Aorta (tissue), 5 donors: ENCODE data around the gene TMPRSS3. TPM values are rescaled to one million over a fixed set of nuclear protein-coding genes. Genes with fewer than 3 reads are reported as not detected.

Experiments
- ATAC-seq: fragments of 200-7000 bp; cut with Tn5 transposase; one replicate; pipeline ENCODE4 v1.9.1; 2022; ENCODE audit warnings: moderate library complexity; ENCODE audit not compliant: low FRiP score
- DNase-seq, 2 donors: peaks; one replicate each; pipeline ENCODE4 v3.0.0-alpha.2; 2020
- H3K27ac ChIP-seq, 2 donors: one replicate each; pipeline ENCODE4 v1.5.1; 2013; ENCODE audit warnings: low read length in 2 of 2, mild to moderate bottlenecking in 2 of 2, moderate library complexity in 2 of 2, control low read depth in 1 of 2, inconsistent platforms in 1 of 2, low read depth in 1 of 2
- H3K27me3 ChIP-seq, 2 donors: one replicate each; pipeline ENCODE4 v1.6.1; 2013; ENCODE audit warnings: control low read depth in 1 of 2, low read length in 1 of 2, mild to moderate bottlenecking in 1 of 2, moderate library complexity in 1 of 2; ENCODE audit not compliant: insufficient read depth in 2 of 2, control insufficient read depth in 1 of 2
- H3K36me3 ChIP-seq, 2 donors: one replicate each; pipeline ENCODE4 v1.6.1; 2013; ENCODE audit warnings: control low read depth in 1 of 2, low read length in 1 of 2, mild to moderate bottlenecking in 1 of 2; ENCODE audit not compliant: insufficient read depth in 2 of 2, control insufficient read depth in 1 of 2
- H3K4me1 ChIP-seq, 2 donors: one replicate each; pipeline ENCODE4 v1.6.1; 2013; ENCODE audit warnings: low read length in 2 of 2, control low read depth in 1 of 2, mild to moderate bottlenecking in 1 of 2, moderate library complexity in 1 of 2; ENCODE audit not compliant: insufficient read depth in 2 of 2, control insufficient read depth in 1 of 2
- H3K4me3 ChIP-seq, 2 donors: one replicate each; pipeline ENCODE4 v1.5.1; 2013; ENCODE audit warnings: low read length in 2 of 2, control low read depth in 1 of 2, mild to moderate bottlenecking in 1 of 2
- H3K9me3 ChIP-seq: one replicate; pipeline ENCODE4 v1.6.1; 2013; ENCODE audit warnings: mild to moderate bottlenecking, low read length; ENCODE audit not compliant: control insufficient read depth
- WGBS, 2 donors: extraction: QIAGEN DNeasy Blood & Tissue Kit; methylation state at CpG; one replicate each; pipeline ENCODE4 v1.1.7; 2013; 5-methylcytosine and 5-hydroxymethylcytosine counted together
- intact Hi-C, 2 donors: fragments of 100-400 bp; cut with DNase I; formaldehyde crosslinking; loops; one replicate each; pipeline versions ENCODE4 v1.14.2 to v1.15.0; 2022
- polyA plus RNA-seq, 2 donors: library from polyadenylated mRNA; stranded (reverse); fragments of 200-250 nt; gene quantifications; one replicate each; pipeline ENCODE4 v1.2.3, GENCODE V29; 2013
- total RNA-seq, 2 donors: library from RNA; stranded (reverse); fragmentation: NEBNext Ultra II Directional; extraction: Animal tissue kit (Norgen Biotek cat#: 25700); gene quantifications; one replicate each; pipeline ENCODE4 v1.2.1, GENCODE V29; 2021
- donor health status: healthy with polysubstance abuse.
- donor health status: Bipolar disorder and iron deficiency.
- donor health status: DM: no; HTN: no; CAD: no.
- donor health status: DM: no; HTN: no; CAD: no.
- donor health status: DM: yes; HTN: yes; CAD: no.

The TMPRSS3 gene
- total and polyA plus RNA-seq, 4 donors = 0.15 TPM; not detected in 2

DNA sequence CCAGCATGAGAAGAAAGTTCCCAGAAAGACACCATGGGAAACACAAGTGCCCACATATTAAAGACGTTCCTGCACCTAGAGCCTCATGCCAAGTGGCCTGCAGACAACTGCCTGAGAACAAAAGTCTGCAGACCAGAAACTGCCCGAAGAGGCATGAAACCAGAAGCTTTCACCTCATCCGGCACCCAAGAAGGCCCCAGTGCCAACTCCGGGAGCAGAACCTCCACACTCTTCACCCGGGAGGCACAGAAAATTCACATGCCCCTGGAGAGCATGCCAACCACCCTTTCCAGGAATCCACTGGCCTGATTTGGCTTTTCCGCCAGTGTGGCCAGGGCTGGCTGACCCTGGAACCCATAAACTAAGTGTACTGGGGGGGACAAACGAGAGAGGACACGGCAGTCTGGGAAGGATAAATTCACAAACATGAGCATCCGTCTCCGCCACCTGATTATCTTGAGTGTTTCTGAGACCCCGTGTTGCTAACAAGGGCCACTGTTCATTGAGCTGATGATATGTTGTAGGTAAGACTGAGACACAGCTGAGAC, 51.8 kb downstream of the TMPRSS3 start:
- 79 to 84% methylated on average over 11 of the region's 11 CpGs for WGBS, 2 donors
- no peaks in the 10 kb centered on the region for H3K9me3 ChIP-seq
- no peaks in the 10 kb centered on the region for H3K36me3 ChIP-seq
- intact Hi-C loops = no loop called here
- H3K27me3 ChIP-seq = no peaks in the 10 kb centered on the region
- no peak for ATAC-seq
- no peak for DNase-seq
- no peak overlapping the region for H3K27ac ChIP-seq
- H3K4me3 ChIP-seq = no peak overlapping the region
- no peaks in the 10 kb centered on the region for H3K4me1 ChIP-seq

DNA sequence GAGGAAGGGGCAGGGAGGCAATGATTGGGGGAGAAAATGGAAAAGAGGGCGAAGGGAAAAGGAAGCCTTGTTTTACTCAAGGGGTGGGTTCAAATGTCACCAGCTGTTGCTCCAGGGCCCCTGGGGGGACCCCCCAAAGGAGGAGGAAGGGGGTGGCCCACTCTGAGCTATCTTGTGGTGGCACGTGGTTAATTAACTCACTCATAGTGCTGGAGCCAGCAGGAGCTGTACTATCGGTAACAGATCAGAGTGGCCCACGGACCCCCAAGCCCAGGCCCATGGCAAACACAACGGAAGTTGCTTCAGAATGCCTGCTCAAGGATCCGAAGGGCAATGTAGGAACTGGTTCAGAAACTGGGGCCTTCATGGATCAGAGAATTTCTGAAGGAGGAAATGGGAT, 52.3 kb downstream of the TMPRSS3 start:
- no peaks in the 10 kb centered on the region for H3K9me3 ChIP-seq
- H3K27me3 ChIP-seq = no peaks in the 10 kb centered on the region
- no peak overlapping the region for H3K27ac ChIP-seq
- intact Hi-C loops = no loop called here
- 84 to 85% methylated on average over 6 of the region's 6 CpGs for WGBS, 2 donors
- H3K36me3 ChIP-seq = no peaks in the 10 kb centered on the region
- no peaks in the 10 kb centered on the region for H3K4me1 ChIP-seq
- DNase-seq (no peak), ATAC-seq (no peak)
- no peak overlapping the region for H3K4me3 ChIP-seq

DNA sequence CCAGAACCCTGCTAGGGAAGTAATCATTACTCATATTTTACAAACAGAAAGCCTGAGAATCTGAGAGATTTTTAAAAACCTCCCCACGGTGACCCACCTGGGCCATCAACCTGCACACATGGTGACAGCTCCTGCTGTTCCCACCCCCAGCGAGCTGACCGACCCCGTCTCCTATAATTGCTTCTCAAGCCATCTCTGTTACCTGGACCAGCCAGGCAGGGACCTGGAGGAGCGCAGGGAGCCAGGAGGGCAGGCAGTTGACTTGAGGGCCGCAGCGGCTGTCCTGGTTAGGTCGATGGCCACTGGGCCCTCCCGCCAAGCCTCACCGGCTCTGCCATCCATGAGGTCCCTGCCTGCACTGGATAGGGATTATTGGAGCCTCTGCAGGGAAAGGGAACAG, 52.8 kb downstream of the TMPRSS3 start:
- H3K27ac ChIP-seq = no peak overlapping the region
- H3K4me1 ChIP-seq = no peaks in the 10 kb centered on the region
- intact Hi-C loops = no loop called here
- H3K4me3 ChIP-seq = no peak overlapping the region
- no peaks in the 10 kb centered on the region for H3K27me3 ChIP-seq
- no peaks in the 10 kb centered on the region for H3K36me3 ChIP-seq
- 67 to 78% methylated on average over 10 of the region's 10 CpGs for WGBS, 2 donors
- H3K9me3 ChIP-seq = no peaks in the 10 kb centered on the region
- ATAC-seq = no peak
- DNase-seq = no peak

DNA sequence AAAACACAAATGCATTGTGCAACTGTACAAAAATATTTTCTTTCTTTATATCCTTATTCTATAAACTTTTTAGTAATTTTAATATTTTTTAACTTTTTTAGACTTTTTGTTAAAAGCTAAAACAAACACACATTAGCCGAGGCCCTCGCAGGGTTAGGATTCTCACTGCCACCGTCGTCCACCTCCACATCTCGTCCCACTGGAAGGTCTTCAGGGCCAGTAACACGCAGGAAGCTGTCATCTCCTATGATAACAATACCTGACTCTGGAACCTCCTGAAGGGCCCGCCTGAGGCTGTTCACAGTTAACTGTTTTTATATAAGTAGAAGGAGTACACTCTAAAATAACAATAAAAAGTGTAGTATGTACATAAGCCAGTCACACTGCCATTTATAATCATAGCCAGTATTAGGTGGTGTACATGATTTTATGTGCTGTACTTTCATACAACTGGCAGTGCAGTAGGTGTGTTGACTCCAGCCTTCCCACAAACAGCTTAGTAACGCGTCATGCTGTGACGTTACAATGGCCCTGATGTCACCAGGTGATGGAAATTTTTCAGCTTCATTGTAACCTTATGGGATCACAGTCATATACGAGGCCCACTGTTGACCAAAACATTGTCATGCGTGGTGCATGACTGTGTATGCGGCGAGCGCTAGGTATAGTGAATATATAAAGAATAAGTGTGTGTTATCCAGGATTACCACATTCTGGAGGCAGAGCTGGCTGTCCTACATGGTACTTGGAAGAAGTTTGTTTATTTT, 53.9 kb downstream of the TMPRSS3 start:
- H3K36me3 ChIP-seq = no peaks in the 10 kb centered on the region
- H3K27me3 ChIP-seq = no peaks in the 10 kb centered on the region
- 87 to 89% methylated on average over 15 of the region's 15 CpGs for WGBS, 2 donors
- H3K9me3 ChIP-seq = no peaks in the 10 kb centered on the region
- no peak overlapping the region for H3K4me3 ChIP-seq
- H3K27ac ChIP-seq = no peak overlapping the region
- DNase-seq (no peak), ATAC-seq (no peak)
- intact Hi-C loops = no loop called here
- H3K4me1 ChIP-seq = no peaks in the 10 kb centered on the region

DNA sequence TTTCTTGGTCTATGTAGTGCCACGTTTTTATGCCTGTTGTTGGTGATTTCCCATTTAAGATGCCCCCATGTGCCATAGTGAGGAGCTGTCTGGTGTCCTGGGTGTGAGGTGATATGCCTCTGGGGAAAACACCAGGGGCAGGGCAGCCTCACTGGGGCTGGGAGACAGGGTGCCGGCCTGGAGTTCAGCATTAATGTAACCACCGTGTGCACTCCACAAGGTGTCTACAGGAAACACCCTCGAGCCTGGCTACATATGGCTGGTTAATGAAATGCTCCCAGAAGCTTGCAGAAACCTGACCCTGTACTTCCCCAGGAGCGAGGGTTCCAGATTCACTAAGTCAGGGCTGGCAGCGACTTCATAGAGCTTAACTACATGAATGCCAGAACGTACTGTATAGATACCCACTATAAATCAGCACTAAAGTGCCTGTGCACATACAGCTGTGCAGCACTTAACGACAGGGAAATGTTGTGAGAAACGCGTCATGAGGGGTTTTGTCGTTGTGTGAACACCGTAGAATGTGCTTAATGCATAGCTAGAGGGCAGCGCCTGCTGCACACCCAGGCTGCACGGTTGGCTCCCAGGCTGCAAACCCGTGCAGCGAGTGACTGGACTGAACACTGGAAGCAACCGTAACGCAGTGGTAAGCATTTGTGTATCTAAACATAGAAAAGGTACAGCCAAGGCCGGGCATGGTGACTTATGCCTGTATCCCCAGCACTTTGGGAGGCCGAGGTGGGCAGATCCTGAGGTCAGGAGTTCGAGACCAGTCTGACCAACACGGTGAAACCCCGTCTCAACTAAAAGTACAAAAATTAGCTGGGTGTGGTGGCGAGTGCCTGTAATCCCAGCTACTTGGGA, 55.4 kb downstream of the TMPRSS3 start:
- ATAC-seq (no peak), DNase-seq (no peak)
- Histone ChIP-seq H3K27me3 (no peaks in the 10 kb centered on the region), H3K4me1 (no peaks in the 10 kb centered on the region), H3K9me3 (no peaks in the 10 kb centered on the region), H3K27ac (no peak overlapping the region), H3K4me3 (no peak overlapping the region), H3K36me3 (no peaks in the 10 kb centered on the region)
- intact Hi-C loops = no loop called here
- 68 to 72% methylated on average over 24 of the region's 24 CpGs for WGBS, 2 donors

DNA sequence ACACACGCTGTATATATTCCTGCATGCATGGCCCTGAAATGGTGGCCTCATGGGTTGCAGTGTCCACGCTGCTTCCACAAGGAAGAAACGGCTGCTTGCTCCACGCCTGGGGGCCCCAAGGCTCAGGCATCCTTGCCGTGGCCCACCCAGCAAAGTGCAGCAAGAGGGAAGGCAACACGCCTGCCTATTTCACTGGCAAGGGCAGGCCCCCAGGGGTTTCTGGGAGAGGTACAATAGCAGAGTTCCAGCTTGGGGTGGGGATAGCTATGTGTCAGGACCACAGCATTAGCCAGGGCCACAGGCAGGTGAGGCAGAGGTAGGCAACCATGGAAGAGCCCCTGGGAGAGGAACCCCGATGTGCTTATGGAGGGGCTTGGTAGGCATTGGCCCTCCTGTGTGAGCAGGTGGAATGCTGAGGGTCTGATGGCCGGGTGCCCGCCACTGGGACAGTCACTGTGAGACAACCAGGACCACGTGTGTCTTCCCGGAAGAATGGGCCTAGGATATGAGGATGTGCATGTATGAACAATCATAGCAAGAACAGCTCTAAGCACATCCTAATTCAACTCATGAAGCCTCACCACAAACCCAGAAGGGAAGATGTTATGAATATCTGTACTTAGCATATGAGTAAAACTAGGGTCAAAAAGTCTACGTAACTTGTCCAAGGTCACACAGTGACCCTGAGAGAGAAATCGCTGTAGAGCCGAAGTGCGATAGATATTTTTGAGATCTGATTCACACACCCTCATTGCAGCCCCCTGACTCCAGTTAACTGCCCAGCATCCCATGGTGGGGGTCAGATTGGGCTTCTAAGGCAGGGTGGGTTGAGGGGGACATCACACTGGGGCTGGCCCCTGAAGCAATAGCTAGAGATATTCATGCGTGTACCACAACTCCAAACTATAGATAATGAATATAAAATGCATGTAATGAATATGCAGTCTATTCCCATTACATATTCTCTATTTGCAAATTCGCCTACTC, 56.8 kb downstream of the TMPRSS3 start:
- H3K4me3 ChIP-seq = no peak overlapping the region
- H3K27ac ChIP-seq = no peak overlapping the region
- H3K36me3 ChIP-seq = no peaks in the 10 kb centered on the region
- no peaks in the 10 kb centered on the region for H3K9me3 ChIP-seq
- DNase-seq (no peak), ATAC-seq (no peak)
- intact Hi-C loops = no loop called here
- WGBS, 2 donors = 90 to 94% methylated on average over 17 of the region's 17 CpGs
- H3K4me1 ChIP-seq = no peaks in the 10 kb centered on the region
- H3K27me3 ChIP-seq = no peaks in the 10 kb centered on the region

DNA sequence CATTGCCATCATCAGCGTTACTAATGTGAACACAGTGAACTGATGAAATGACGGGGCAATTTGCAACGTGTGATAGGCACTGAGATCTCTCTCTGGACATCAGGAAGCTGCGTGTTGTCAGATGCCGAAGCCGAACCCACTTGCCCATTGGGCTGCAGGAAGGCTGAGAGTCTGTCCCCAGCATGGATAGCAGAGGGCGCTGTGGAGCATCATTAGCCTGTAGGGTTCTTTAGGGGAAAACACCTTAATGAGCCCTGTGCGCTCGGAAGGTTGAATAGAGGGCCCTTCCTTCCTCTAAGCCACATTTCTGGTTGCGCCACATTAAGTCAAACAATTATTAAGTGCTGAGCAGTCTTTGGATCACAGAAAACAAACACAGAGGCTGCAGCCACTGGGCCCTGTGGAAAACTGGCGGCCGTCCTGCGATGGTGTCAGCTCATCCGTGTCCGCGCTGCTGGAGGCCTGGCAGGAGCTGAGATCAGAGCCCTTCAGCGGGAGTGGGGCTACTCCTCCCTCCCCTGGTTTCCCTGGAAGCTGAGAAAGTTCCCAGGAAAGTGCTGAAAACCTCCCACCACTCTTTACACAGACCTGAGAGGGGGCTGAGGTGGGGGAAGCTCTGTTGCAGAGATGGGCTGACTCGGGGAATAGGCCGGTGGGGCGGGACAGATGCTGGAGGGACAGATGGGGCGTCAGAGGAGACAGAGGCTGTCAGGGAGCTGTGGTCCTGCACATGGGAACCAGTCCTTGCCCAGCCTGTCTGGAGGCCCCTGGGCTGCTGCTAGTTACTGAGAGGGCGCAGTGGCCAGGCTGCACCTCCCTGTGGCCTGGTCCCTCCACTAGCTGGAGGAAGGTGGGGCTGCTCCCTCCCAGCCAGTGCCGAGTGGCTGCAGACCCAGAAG, 57.8 kb downstream of the TMPRSS3 start:
- Histone ChIP-seq H3K27ac (no peak overlapping the region), H3K9me3 (no peaks in the 10 kb centered on the region), H3K36me3 (no peaks in the 10 kb centered on the region), H3K27me3 (no peaks in the 10 kb centered on the region), H3K4me1 (no peaks in the 10 kb centered on the region), H3K4me3 (no peak overlapping the region)
- ATAC-seq (peak; percentile 54), DNase-seq (peak in 1 of 2 donors; percentile 65)
- intact Hi-C loops = no loop called here
- 24 to 32% methylated on average over 23 of the region's 23 CpGs for WGBS, 2 donors
